ENCODE results near the gene NOP14. TPM values are rescaled to one million over a fixed set of nuclear protein-coding genes. Genes with fewer than 3 reads are reported as not detected.
A peak's percentile ranks its signal among the peaks of the same experiment; 100 is the strongest.
"Not testable (repeated sequence)": the region's sequence is repeated elsewhere in the genome, so short reads cannot be mapped to it uniquely, and the experiment has no call there.

Gene NOP14
- total and polyA plus RNA-seq, 7 donors: 24.7 to 48.1 (median 44.4) TPM

GRCh38 chr4:2963966-2964471, 813 bp upstream of the NOP14 start:
- intact Hi-C loops (cut with DNase I): loop anchor here in 1 of 2 donors (2.0 kb wide), 1 partner anchor 29 kb away; no protein-coding TSS in a partner anchor
- ATAC-seq: peak in 3 of 4 donors; percentile 14 to 21 (median 19)
- Histone ChIP-seq H3K36me3 (ENCODE audit: insufficient read depth in 1 of 2, low read depth in 1 of 2) (peaks cover 0 to 9% of the 10 kb centered on the region in 2 donors), H3K27ac (peak overlapping the region; percentile 98), H3K9me3 (no peaks in the 10 kb centered on the region), H3K4me1 (peaks cover 19% of the 10 kb centered on the region), H3K4me3 (peak overlapping the region; percentile 96), H3K27me3 (ENCODE audit: insufficient read depth in 3 of 3, low read length in 2 of 3) (peaks cover 0 to 1% (median 0%) of the 10 kb centered on the region in 3 donors)
- no peak for TF ChIP-seq CTCF (IDR thresholded peaks at IDR 0.05)
- DNase-seq: no peak
- WGBS, 3 donors: 1 to 2% (median 1%) methylated on average over 25 to 38 of the region's 38 CpGs

GRCh38 chr4:2962614-2963174, 512 bp downstream of the NOP14 start:
- peaks cover 29% of the 10 kb centered on the region for H3K4me1 ChIP-seq
- H3K27me3 ChIP-seq (ENCODE audit: insufficient read depth in 3 of 3, low read length in 2 of 3): peaks cover 0 to 1% (median 0%) of the 10 kb centered on the region in 3 donors
- 0 to 1% (median 0%) methylated on average over 40 of the region's 40 CpGs for WGBS, 3 donors
- ATAC-seq: peak; percentile 30 to 49 (median 39)
- peaks cover 2 to 14% of the 10 kb centered on the region in 2 donors for H3K36me3 ChIP-seq (ENCODE audit: insufficient read depth in 1 of 2, low read depth in 1 of 2)
- no peaks in the 10 kb centered on the region for H3K9me3 ChIP-seq
- DNase-seq: peak in 1 of 2 donors; percentile 44
- no peak for TF ChIP-seq CTCF (IDR thresholded peaks at IDR 0.05)
- peak overlapping the region; percentile 98 for H3K27ac ChIP-seq
- intact Hi-C loops (cut with DNase I): loop anchor here in 1 of 2 donors (2.0 kb wide), 1 partner anchor 28 kb away; no protein-coding TSS in a partner anchor
- peak overlapping the region; percentile 96 for H3K4me3 ChIP-seq

GRCh38 chr4:2961811-2962441, 1.3 kb downstream of the NOP14 start:
- intact Hi-C loops (cut with DNase I): loop anchor here in 1 of 2 donors (2.0 kb wide), 1 partner anchor 27 kb away; no protein-coding TSS in a partner anchor

GRCh38 chr4:2961421-2961810, 1.8 kb downstream of the NOP14 start:
- WGBS, 3 donors: 45 to 57% (median 54%) methylated on average over 8 of the region's 8 CpGs
- H3K4me3 ChIP-seq: peak overlapping the region; percentile 96
- peaks cover 35% of the 10 kb centered on the region for H3K4me1 ChIP-seq
- H3K27me3 ChIP-seq (ENCODE audit: insufficient read depth in 3 of 3, low read length in 2 of 3): peaks cover 0 to 1% (median 0%) of the 10 kb centered on the region in 3 donors
- DNase-seq (no peak), ATAC-seq (no peak)
- H3K27ac ChIP-seq: peak overlapping the region; percentile 98
- no peak for TF ChIP-seq CTCF (IDR thresholded peaks at IDR 0.05)
- H3K36me3 ChIP-seq (ENCODE audit: insufficient read depth in 1 of 2, low read depth in 1 of 2): peaks cover 2 to 26% of the 10 kb centered on the region in 2 donors
- H3K9me3 ChIP-seq: no peaks in the 10 kb centered on the region
- intact Hi-C loops (cut with DNase I): no loop called here

More at GRCh38 chr4:2961811-2962441, 1.3 kb downstream of the NOP14 start:
- no peak for ATAC-seq
- peaks cover 35% of the 10 kb centered on the region for H3K4me1 ChIP-seq
- TF ChIP-seq CTCF (IDR thresholded peaks at IDR 0.05): no peak
- H3K27me3 ChIP-seq (ENCODE audit: insufficient read depth in 3 of 3, low read length in 2 of 3): peaks cover 0 to 1% (median 0%) of the 10 kb centered on the region in 3 donors
- peak overlapping the region; percentile 96 for H3K4me3 ChIP-seq
- H3K27ac ChIP-seq: peak overlapping the region; percentile 98
- 28 to 38% (median 29%) methylated on average over 14 of the region's 14 CpGs for WGBS, 3 donors
- DNase-seq: no peak
- no peaks in the 10 kb centered on the region for H3K9me3 ChIP-seq
- peaks cover 2 to 21% of the 10 kb centered on the region in 2 donors for H3K36me3 ChIP-seq (ENCODE audit: insufficient read depth in 1 of 2, low read depth in 1 of 2)

GRCh38 chr4:2960450-2960849, 2.8 kb downstream of the NOP14 start:
- DNase-seq; ATAC-seq; H3K4me3 ChIP-seq; H3K27ac ChIP-seq; H3K9me3 ChIP-seq; intact Hi-C loops (cut with DNase I); H3K27me3 ChIP-seq (ENCODE audit: insufficient read depth in 3 of 3, low read length in 2 of 3): not testable (repeated sequence)
- Histone ChIP-seq H3K4me1 (peaks cover 35% of the 10 kb centered on the region), H3K36me3 (ENCODE audit: insufficient read depth in 1 of 2, low read depth in 1 of 2) (peaks cover 7 to 31% of the 10 kb centered on the region in 2 donors)
- WGBS, 3 donors: 89 to 94% (median 89%) methylated on average over 4 of the region's 4 CpGs

Data from psoas muscle (tissue), 8 donors.